GM12878 (cell line): ENCODE measurements around the gene FRS3.

ENCODE experiments used
- BHLHE40 ChIP-seq, 2 experiments: fragments of 450-650 bp in 1 of 2; IDR thresholded peaks; 2 replicates each; pipeline ENCODE4 v1.6.1; 2011 to 2017; ENCODE audit warnings: low read depth in 2 of 2, borderline replicate concordance in 1 of 2, improper control_type of control experiment in 1 of 2, low read length in 1 of 2, mild to moderate bottlenecking in 1 of 2
- CTCF ChIP-seq, 3 experiments: IDR thresholded peaks in 2 of 3; conservative IDR thresholded peaks in 1 of 3; 2 replicates each; pipeline ENCODE4 v1.5.1; 2011; ENCODE audit warnings: low read depth in 3 of 3, low read length in 3 of 3, mild to moderate bottlenecking in 3 of 3, control low read depth in 2 of 3, moderate library complexity in 2 of 3, inconsistent platforms in 1 of 3, mixed read lengths in 1 of 3; ENCODE audit not compliant: control insufficient read depth in 2 of 3, insufficient read depth in 1 of 3; ENCODE audit errors: extremely low read depth in 1 of 3
- EZH2 ChIP-seq: IDR thresholded peaks from 2 replicates; pipeline ENCODE4 v1.6.1; 2012; ENCODE audit warnings: low read depth, mild to moderate bottlenecking, control low read depth, inconsistent platforms, low read length, borderline replicate concordance; ENCODE audit not compliant: control insufficient read depth
- ZNF207 ChIP-seq: fragments of 450-650 bp; IDR thresholded peaks from 2 replicates; pipeline ENCODE4 v1.6.1; 2014; ENCODE audit warnings: antibody characterized with exemption, mild to moderate bottlenecking, borderline replicate concordance

DNA sequence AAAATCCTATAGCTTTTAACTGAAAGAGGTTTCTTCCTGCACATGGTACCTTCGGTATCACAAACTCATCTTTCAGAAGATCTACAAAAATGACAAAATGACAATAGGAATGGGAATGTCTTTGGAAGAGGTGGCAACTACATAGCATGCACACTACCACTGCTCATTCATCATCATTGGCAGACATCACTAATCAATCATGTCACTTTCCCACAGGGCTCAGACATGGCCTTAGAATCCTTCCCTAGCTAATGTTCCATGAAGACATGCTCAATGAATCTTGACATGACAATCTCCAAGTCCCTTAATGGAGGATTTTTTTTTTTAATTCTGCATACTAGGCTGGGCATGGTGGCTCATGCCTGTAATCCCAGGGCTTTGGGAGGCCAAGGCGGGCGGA lies 29.3 kb downstream of the FRS3 start:
- TF ChIP-seq EZH2: no peak
- TF ChIP-seq BHLHE40 (IDR thresholded peaks at IDR 0.05; ENCODE audit: borderline replicate concordance in 1 of 2, low read depth in 2 of 2, low read length in 1 of 2): no peak
- no peak for TF ChIP-seq CTCF (IDR thresholded peaks at IDR 0.05 in 2 of 3, conservative IDR thresholded peaks at IDR 0.05 in 1 of 3; ENCODE audit: control insufficient read depth in 2 of 3, extremely low read depth in 1 of 3, insufficient read depth in 1 of 3, low read depth in 3 of 3, low read length in 3 of 3)
- TF ChIP-seq ZNF207: no peak
